SU-DHL-6 (cell line): ENCODE results near the gene EPHB1.
"Not testable (repeated sequence)": the region's sequence is repeated elsewhere in the genome, so short reads cannot be mapped to it uniquely, and the experiment has no call there.

ENCODE experiments used
- H2AFZ ChIP-seq: fragments of 200-600 bp; sonication (generic); 2 replicates; pipeline ENCODE4 v1.6.1; 2014; ENCODE audit warnings: low read depth, mild to moderate bottlenecking, moderate library complexity, mixed read lengths, antibody characterized with exemption, low read length; ENCODE audit not compliant: severe bottlenecking
- H3F3A ChIP-seq: fragments of 200-600 bp; shearing (Covaris generic); 2 replicates; pipeline ENCODE4 v1.6.0; 2016; ENCODE audit warnings: antibody characterized with exemption, mild to moderate bottlenecking; ENCODE audit not compliant: insufficient read depth
- H3K27ac ChIP-seq: fragments of 200-600 bp; sonication (generic); 2 replicates; pipeline ENCODE4 v1.5.1; 2016; ENCODE audit warnings: low read depth, mild to moderate bottlenecking, low read length, moderate library complexity, mixed read lengths
- H3K27me3 ChIP-seq: fragments of 200-600 bp; sonication (generic), shearing (Covaris generic); 2 replicates; pipeline ENCODE4 v1.6.0; 2014; ENCODE audit warnings: mild to moderate bottlenecking, low read length
- H3K36me3 ChIP-seq: fragments of 200-600 bp; sonication (generic); 2 replicates; pipeline ENCODE4 v1.6.1; 2014; ENCODE audit warnings: mild to moderate bottlenecking, low read length, mixed read lengths
- H3K4me2 ChIP-seq: fragments of 300-600, 200-600 bp; shearing (Covaris generic), sonication (generic); 2 replicates; pipeline ENCODE4 v1.6.0; 2014; ENCODE audit warnings: low read length, low read depth, mild to moderate bottlenecking; ENCODE audit not compliant: poor library complexity, severe bottlenecking
- H3K4me3 ChIP-seq: fragments of 200-600 bp; sonication (generic); 2 replicates; pipeline ENCODE4 v1.5.1; 2014; ENCODE audit warnings: antibody characterized with exemption, low read length, mild to moderate bottlenecking, mixed read lengths; ENCODE audit not compliant: insufficient read depth, poor library complexity, severe bottlenecking
- H3K79me2 ChIP-seq: fragments of 200-600 bp; sonication (generic); 2 replicates; pipeline ENCODE4 v1.6.1; 2014; ENCODE audit warnings: mild to moderate bottlenecking, low read length, moderate library complexity; ENCODE audit not compliant: insufficient read depth
- H3K9ac ChIP-seq: fragments of 200-600 bp; sonication (generic); 2 replicates; pipeline ENCODE4 v1.7.0; 2014; ENCODE audit warnings: mild to moderate bottlenecking, low read length
- H3K9me2 ChIP-seq: fragments of 200-600 bp; sonication (generic); replicated peaks from 2 replicates; pipeline ENCODE4 v1.6.1; 2014; ENCODE audit warnings: low read length; ENCODE audit not compliant: insufficient read depth
- H3K9me3 ChIP-seq: fragments of 200-600 bp; sonication (generic); 2 replicates; pipeline ENCODE4 v1.6.1; 2014; ENCODE audit warnings: low read length, mixed read lengths; ENCODE audit not compliant: insufficient read depth
- H4K20me1 ChIP-seq: fragments of 200-600 bp; sonication (generic); 2 replicates; pipeline ENCODE4 v1.6.1; 2014; ENCODE audit warnings: low read depth, mild to moderate bottlenecking, antibody characterized with exemption, low read length, moderate library complexity, mixed read lengths
- EZH2phosphoT487 ChIP-seq: fragments of 200-600 bp; sonication (generic), shearing (Covaris generic); conservative IDR thresholded peaks from 2 replicates; pipeline ENCODE4 v1.6.1; 2018; ENCODE audit warnings: mild to moderate bottlenecking, antibody characterized with exemption, low read length, moderate library complexity, mixed read lengths
- TF ChIP-seq, protein P1 (sequence below): fragments of 200-600 bp; sonication (generic); IDR thresholded peaks from one replicate; pipeline ENCODE4 v1.5.1; 2017; ENCODE audit warnings: antibody characterized with exemption, mild to moderate bottlenecking, low read length, moderate library complexity; ENCODE audit not compliant: insufficient read depth, poor library complexity, severe bottlenecking

Gene EPHB1

DNA sequence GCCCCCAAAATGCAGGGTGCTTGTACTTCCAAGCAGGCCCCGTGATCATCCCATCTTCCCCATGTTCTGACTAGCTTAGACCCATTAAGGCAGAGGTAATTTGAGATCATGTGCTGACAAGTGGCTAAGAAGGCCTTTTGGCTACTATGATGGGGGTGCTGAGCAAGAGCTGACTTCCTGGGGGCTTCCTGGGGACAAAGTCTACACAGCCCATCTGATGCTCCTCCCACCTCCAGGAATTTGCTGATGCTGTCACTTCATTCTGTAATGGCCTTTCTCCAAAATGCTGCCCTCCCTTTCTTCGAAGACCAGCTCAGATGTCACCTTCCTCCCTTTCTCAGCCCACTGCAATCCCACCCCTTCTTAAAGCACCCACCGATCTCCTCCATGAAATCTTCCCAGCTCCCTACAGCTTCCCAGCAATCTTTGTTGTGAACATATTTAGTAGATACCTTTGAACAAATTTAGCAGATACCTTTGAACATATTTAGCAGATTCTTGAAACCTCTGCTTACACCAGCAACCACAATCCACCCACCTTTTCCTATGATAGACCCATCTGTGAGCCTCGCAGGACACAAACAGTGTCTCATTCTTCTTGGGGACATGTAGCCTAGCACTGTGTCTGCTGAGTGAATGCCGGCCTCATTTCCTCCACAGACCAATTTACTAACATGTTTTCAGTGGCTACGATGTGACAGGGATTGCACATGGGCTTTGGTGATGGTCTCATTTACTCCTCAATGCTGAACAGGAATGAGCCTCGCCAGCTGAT, 223.3 kb downstream of the EPHB1 start:
- Histone ChIP-seq H3K9me3 (no peaks in the 10 kb centered on the region), H3K4me3 (no peak overlapping the region), H2AFZ (no peak overlapping the region), H3F3A (no peaks in the 10 kb centered on the region), H3K9ac (no peak overlapping the region), H3K4me2 (no peak overlapping the region), H4K20me1 (no peaks in the 10 kb centered on the region), H3K9me2 (no peaks in the 10 kb centered on the region), H3K36me3 (no peaks in the 10 kb centered on the region), H3K27ac (no peak overlapping the region), H3K79me2 (no peaks in the 10 kb centered on the region), H3K27me3 (no peaks in the 10 kb centered on the region)
- TF ChIP-seq, protein P1, sequence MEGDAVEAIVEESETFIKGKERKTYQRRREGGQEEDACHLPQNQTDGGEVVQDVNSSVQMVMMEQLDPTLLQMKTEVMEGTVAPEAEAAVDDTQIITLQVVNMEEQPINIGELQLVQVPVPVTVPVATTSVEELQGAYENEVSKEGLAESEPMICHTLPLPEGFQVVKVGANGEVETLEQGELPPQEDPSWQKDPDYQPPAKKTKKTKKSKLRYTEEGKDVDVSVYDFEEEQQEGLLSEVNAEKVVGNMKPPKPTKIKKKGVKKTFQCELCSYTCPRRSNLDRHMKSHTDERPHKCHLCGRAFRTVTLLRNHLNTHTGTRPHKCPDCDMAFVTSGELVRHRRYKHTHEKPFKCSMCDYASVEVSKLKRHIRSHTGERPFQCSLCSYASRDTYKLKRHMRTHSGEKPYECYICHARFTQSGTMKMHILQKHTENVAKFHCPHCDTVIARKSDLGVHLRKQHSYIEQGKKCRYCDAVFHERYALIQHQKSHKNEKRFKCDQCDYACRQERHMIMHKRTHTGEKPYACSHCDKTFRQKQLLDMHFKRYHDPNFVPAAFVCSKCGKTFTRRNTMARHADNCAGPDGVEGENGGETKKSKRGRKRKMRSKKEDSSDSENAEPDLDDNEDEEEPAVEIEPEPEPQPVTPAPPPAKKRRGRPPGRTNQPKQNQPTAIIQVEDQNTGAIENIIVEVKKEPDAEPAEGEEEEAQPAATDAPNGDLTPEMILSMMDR = no peak
- TF ChIP-seq EZH2phosphoT487 = no peak

DNA sequence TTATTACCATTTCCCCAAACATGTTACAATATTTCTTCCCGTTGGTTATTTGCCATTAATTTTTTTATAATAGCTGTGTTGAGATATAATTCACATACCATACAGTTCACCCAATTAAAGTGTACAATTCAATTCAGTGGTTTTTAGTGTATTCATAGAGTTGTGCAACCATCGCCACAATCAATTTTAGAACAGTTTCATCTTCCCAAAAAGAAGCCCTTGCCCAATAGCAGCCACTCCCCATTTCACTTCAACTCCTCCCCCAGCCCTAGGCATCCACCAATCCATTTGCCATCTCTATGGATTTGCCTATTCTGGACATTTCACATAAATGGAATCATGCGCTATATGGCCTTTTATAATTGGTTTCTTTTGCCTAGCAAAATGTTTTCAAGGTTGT, 225.1 kb downstream of the EPHB1 start:
- no peaks in the 10 kb centered on the region for H4K20me1 ChIP-seq
- no peak overlapping the region for H3K9ac ChIP-seq
- TF ChIP-seq EZH2phosphoT487 = no peak
- TF ChIP-seq, protein P1 = no peak
- no peak overlapping the region for H2AFZ ChIP-seq
- H3K27me3 ChIP-seq = no peaks in the 10 kb centered on the region
- no peak overlapping the region for H3K27ac ChIP-seq
- no peaks in the 10 kb centered on the region for H3K9me3 ChIP-seq
- no peaks in the 10 kb centered on the region for H3K9me2 ChIP-seq
- no peaks in the 10 kb centered on the region for H3F3A ChIP-seq
- no peak overlapping the region for H3K4me3 ChIP-seq
- H3K4me2 ChIP-seq = no peak overlapping the region
- no peaks in the 10 kb centered on the region for H3K79me2 ChIP-seq
- H3K36me3 ChIP-seq = no peaks in the 10 kb centered on the region

DNA sequence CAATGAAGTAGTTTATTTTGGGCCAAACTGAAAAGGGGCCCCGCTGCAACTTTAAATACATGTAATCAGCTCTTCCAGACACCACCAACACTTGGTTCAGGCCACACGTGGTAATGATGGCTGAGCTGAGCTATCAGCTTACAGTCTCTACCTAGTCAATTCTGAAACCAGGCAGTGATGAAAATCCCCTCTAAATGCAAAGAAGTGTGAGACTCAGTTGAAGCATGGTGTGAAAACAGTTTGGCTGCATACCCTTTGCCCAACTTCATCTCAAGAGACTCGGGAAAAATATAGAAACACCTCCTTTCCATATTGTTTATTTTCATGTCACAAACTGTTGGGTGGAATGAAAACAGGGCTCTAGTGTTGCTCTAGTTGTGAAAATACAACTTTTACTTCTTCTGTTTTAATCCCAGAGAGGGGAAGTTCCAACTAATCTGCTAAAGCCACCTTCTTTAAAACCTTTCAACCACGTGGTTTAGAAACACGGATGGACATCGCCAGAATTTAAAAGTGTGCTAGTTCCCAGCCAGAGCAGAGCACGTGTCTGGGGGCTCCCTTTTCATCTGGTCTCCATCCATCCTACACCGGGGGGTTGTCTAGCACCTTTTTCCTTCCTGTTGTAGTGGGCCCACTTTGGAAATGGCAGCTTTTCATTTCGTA, 229.1 kb downstream of the EPHB1 start:
- H3F3A ChIP-seq = no peaks in the 10 kb centered on the region
- no peak for TF ChIP-seq EZH2phosphoT487
- TF ChIP-seq, protein P1 = no peak
- H4K20me1 ChIP-seq = no peaks in the 10 kb centered on the region
- H3K27me3 ChIP-seq = no peaks in the 10 kb centered on the region
- H3K9me3 ChIP-seq = no peaks in the 10 kb centered on the region
- H3K4me3 ChIP-seq = no peak overlapping the region
- H3K27ac ChIP-seq = no peak overlapping the region
- no peaks in the 10 kb centered on the region for H3K79me2 ChIP-seq
- H3K9ac ChIP-seq = no peak overlapping the region
- H2AFZ ChIP-seq = no peak overlapping the region
- H3K36me3 ChIP-seq = no peaks in the 10 kb centered on the region
- no peak overlapping the region for H3K4me2 ChIP-seq
- H3K9me2 ChIP-seq = no peaks in the 10 kb centered on the region

DNA sequence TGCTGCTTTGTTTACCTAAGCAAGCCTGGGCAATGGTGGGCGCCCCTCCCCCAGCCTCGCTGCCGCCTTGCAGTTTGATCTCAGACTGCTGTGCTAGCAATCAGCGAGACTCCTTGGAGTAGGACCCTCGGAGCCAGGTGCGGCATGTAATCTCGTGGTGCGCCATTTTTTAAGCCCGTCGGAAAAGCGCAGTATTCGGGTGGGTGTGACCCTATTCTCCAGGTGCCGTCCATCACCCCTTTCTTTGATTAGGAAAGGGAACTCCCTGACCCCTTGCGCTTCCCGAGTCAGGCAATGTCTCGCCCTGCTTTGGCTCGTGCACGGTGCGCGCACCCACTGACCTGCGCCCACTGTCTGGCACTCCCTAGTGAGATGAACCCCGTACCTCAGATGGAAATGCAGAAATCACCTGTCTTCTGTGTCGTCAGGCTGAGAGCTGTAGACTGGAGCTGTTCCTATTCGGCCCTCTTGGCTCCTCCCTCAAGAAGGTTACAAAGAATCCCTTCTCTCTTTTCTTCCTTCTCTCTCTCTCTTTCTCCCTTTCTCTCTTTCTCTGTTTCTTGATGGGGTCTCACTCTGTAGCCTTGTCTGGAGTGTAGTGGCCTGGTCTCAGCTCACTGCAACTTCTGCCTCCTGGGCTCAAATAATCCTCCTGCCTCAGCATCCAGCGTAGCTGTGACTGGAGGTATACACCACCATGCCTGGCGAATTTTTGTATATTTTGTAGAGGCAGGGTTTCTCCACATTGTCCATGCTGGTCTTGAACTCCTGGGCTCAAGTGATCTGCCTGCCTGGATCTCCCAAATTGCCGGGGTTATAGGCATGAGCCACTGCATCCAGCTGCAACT, 235.9 kb downstream of the EPHB1 start:
- not testable (repeated sequence) for H3F3A ChIP-seq, H3K36me3 ChIP-seq, H3K4me2 ChIP-seq, H4K20me1 ChIP-seq, H3K79me2 ChIP-seq, H3K9me2 ChIP-seq, H3K9ac ChIP-seq, H3K9me3 ChIP-seq, H3K27ac ChIP-seq, H2AFZ ChIP-seq, H3K4me3 ChIP-seq, H3K27me3 ChIP-seq
